GM18508 (cell line): ENCODE results near the gene PRSS58.

Experiments used
- ATAC-seq: cut with Tn5 transposase; IDR thresholded peaks from one replicate; pipeline ENCODE4 v1.9.1; 2021; ENCODE audit warnings: moderate number of reproducible peaks; ENCODE audit not compliant: insufficient read depth, unreplicated experiment

Gene PRSS58

GRCh38 chr7:142228537-142229104 is 29.2 kb downstream of the PRSS58 start:
- ATAC-seq, result no peak
